Transverse colon (tissue), 4 donors: ENCODE measurements around the gene COPA. TPM values are rescaled to one million over a fixed set of nuclear protein-coding genes. Genes with fewer than 3 reads are reported as not detected.

Source experiments
- DNase-seq: peaks from one replicate; pipeline ENCODE4 v3.0.0-alpha.2; 2019
- H3K27ac ChIP-seq, 4 donors: fragments of 200-600 bp; sonication (generic); 2 replicates each; pipeline ENCODE4 v1.5.1; 2016 to 2018; ENCODE audit warnings: inconsistent platforms in 4 of 4
- H3K27me3 ChIP-seq: fragments of 200-600 bp; sonication (generic); 2 replicates; pipeline ENCODE4 v1.5.1; 2017; ENCODE audit warnings: inconsistent platforms
- H3K36me3 ChIP-seq, 4 donors: fragments of 200-600 bp; sonication (generic); 2 replicates each; pipeline ENCODE4 v1.5.1; 2017 to 2019; ENCODE audit warnings: inconsistent platforms in 4 of 4
- H3K4me1 ChIP-seq, 4 donors: fragments of 200-600 bp; sonication (generic); 2 replicates each; pipeline ENCODE4 v1.5.1; 2017 to 2020; ENCODE audit warnings: inconsistent platforms in 4 of 4
- H3K4me3 ChIP-seq, 4 donors: fragments of 200-600 bp; sonication (generic); 1 replicate in 1 of 4; 2 replicates in 3 of 4; pipeline versions ENCODE4 v1.5.1 to v1.6.1; 2017 to 2019; ENCODE audit warnings: inconsistent platforms in 4 of 4
- H3K9me3 ChIP-seq, 2 donors: fragments of 200-600 bp; sonication (generic); 2 replicates each; pipeline ENCODE4 v1.5.1; 2017 to 2019; ENCODE audit warnings: inconsistent platforms in 2 of 2
- CTCF ChIP-seq, 5 experiments: fragments of 200-600 bp in 3 of 5; fragments of 450-650 bp in 2 of 5; sonication (generic) in 3 of 5; IDR thresholded peaks; 1 replicate in 2 of 5; 2 replicates in 3 of 5; pipeline ENCODE4 v1.5.1; 2016 to 2017; ENCODE audit warnings: antibody characterized with exemption in 5 of 5, inconsistent platforms in 3 of 5, mild to moderate bottlenecking in 2 of 5, moderate library complexity in 1 of 5
- EP300 ChIP-seq: sonication (generic); formaldehyde crosslinking; IDR thresholded peaks from one replicate; pipeline ENCODE4 v1.6.1; 2017; ENCODE audit warnings: antibody characterized with exemption, low read depth
- POLR2A ChIP-seq: fragments of 450-650 bp; IDR thresholded peaks from one replicate; pipeline ENCODE4 v1.6.1; 2016; ENCODE audit warnings: antibody characterized with exemption, mild to moderate bottlenecking, moderate library complexity
- POLR2AphosphoS5 ChIP-seq, 3 donors: sonication (generic); formaldehyde crosslinking; IDR thresholded peaks; one replicate each; pipeline ENCODE4 v1.6.1; 2016; ENCODE audit warnings: antibody characterized with exemption in 3 of 3
- WGBS, 2 donors: methylation state at CpG; one replicate each; pipeline ENCODE4 v1.1.5; 2018; ENCODE audit warnings: low coverage in 1 of 2; 5-methylcytosine and 5-hydroxymethylcytosine counted together
- in situ Hi-C, 4 donors: fragments of 200-750 bp; cut with MboI; loops; one replicate each; pipeline versions ENCODE4 v1.15.0 to v1.15.1; 2017; ENCODE audit warnings: low sequenced_read_pairs in 3 of 4, low pct_ligation_motif_present in 1 of 4, low pct_unique_long_range_greater_than_20kb in 1 of 4
- intact Hi-C: fragments of 100-400 bp; cut with DNase I; formaldehyde crosslinking; loops from one replicate; pipeline ENCODE4 v1.15.1; 2023; ENCODE audit warnings: low total_unique reads
- total RNA-seq, 4 donors: library from RNA; depleted of rRNA; stranded (reverse); fragments of >200 nt; gene quantifications; one replicate each; pipeline ENCODE4 v1.1.0, GENCODE V29; 2016

Gene COPA
- total RNA-seq, 4 donors from 2014 or later: 98.7 to 152 (median 119) TPM

- H3K36me3 ChIP-seq: no peaks in the 10 kb centered on the region
- H3K27me3 ChIP-seq: no peaks in the 10 kb centered on the region
- peak within 1 kb of the TSS; percentile 94 to 99 (median 98) for H3K27ac ChIP-seq
- TF ChIP-seq POLR2A (peak; percentile 97), EP300 (no peak), POLR2AphosphoS5 (IDR thresholded peaks at IDR 0.05) (peak; percentile 97 to 99 (median 97))
- peaks cover 7 to 53% (median 16%) of the 10 kb centered on the region in 4 donors for H3K4me1 ChIP-seq
- H3K9me3 ChIP-seq: no peaks in the 10 kb centered on the region
- intact Hi-C loops (no loop called here), in situ Hi-C loops (no loop called here)
- DNase-seq: peak; percentile 99
- peak within 1 kb of the TSS; percentile 62 to 92 (median 88) for H3K4me3 ChIP-seq
- 0% methylated on average over 14 to 66 of the region's 67 CpGs for WGBS, 2 donors
These were observed 80.9 kb downstream of the COPA start, which contains the start of gene DCAF8 for GRCh38 chr1:160261893-160262794. Gene DCAF8, minus strand, starts transcription at chr1:160262549. Its CDS starts 18,541 bp downstream, at chr1:160244008.

- Histone ChIP-seq H3K9me3 (no peaks in the 10 kb centered on the region), H3K27ac (peak overlapping the region; percentile 94 to 99 (median 98)), H3K36me3 (no peaks in the 10 kb centered on the region), H3K4me1 (peaks cover 7 to 60% (median 19%) of the 10 kb centered on the region in 4 donors), H3K27me3 (no peaks in the 10 kb centered on the region), H3K4me3 (peak overlapping the region; percentile 62 to 92 (median 88))
- 0% methylated on average over 7 to 8 of the region's 8 CpGs for WGBS, 2 donors
- no peak for TF ChIP-seq CTCF (IDR thresholded peaks at IDR 0.05)
- no peak for TF ChIP-seq EP300
- no peak for TF ChIP-seq POLR2A
- TF ChIP-seq POLR2AphosphoS5 (IDR thresholded peaks at IDR 0.05): peak; percentile 16 to 63 (median 58)
- peak; percentile 54 for DNase-seq
- intact Hi-C loops: no loop called here
- in situ Hi-C loops: no loop called here
These were observed 81.5 kb downstream of the COPA start for GRCh38 chr1:160261556-160261892.

GRCh38 chr1:160260406-160261382 is 82.4 kb downstream of the COPA start:
- in situ Hi-C loops (no loop called here), intact Hi-C loops (no loop called here)
- Histone ChIP-seq H3K4me3 (peak overlapping the region in 3 of 4 donors; percentile 62 to 92 (median 88)), H3K9me3 (no peaks in the 10 kb centered on the region), H3K4me1 (peaks cover 12 to 65% (median 24%) of the 10 kb centered on the region in 4 donors), H3K27me3 (no peaks in the 10 kb centered on the region), H3K27ac (peak overlapping the region; percentile 94 to 99 (median 98)), H3K36me3 (no peaks in the 10 kb centered on the region)
- no peak for DNase-seq
- TF ChIP-seq POLR2AphosphoS5 (IDR thresholded peaks at IDR 0.05): no peak
- WGBS, 2 donors: 40 to 49% methylated on average over 6 of the region's 6 CpGs

GRCh38 chr1:160258177-160258798 is 84.8 kb downstream of the COPA start:
- Histone ChIP-seq H3K27me3 (no peaks in the 10 kb centered on the region), H3K9me3 (no peaks in the 10 kb centered on the region), H3K4me3 (no peak overlapping the region), H3K27ac (no peak overlapping the region), H3K4me1 (peaks cover 12 to 61% (median 24%) of the 10 kb centered on the region in 4 donors), H3K36me3 (no peaks in the 10 kb centered on the region)
- TF ChIP-seq CTCF (IDR thresholded peaks at IDR 0.05): no peak
- intact Hi-C loops: no loop called here
- in situ Hi-C loops: loop anchor here in 1 of 4 donors (10.0 kb wide), 1 partner anchor 63 kb away; the partner anchor contains the start of gene CASQ1
- DNase-seq: no peak
- 84 to 92% methylated on average over 3 to 7 of the region's 7 CpGs for WGBS, 2 donors
